GM18526 (cell line): ENCODE measurements around the gene NPLOC4.

Source experiments
- POLR2A ChIP-seq: IDR thresholded peaks from 3 replicates; pipeline ENCODE4 v1.6.1; 2011; ENCODE audit not compliant: insufficient read length; ENCODE audit errors: extremely low read depth

NPLOC4 gene

DNA sequence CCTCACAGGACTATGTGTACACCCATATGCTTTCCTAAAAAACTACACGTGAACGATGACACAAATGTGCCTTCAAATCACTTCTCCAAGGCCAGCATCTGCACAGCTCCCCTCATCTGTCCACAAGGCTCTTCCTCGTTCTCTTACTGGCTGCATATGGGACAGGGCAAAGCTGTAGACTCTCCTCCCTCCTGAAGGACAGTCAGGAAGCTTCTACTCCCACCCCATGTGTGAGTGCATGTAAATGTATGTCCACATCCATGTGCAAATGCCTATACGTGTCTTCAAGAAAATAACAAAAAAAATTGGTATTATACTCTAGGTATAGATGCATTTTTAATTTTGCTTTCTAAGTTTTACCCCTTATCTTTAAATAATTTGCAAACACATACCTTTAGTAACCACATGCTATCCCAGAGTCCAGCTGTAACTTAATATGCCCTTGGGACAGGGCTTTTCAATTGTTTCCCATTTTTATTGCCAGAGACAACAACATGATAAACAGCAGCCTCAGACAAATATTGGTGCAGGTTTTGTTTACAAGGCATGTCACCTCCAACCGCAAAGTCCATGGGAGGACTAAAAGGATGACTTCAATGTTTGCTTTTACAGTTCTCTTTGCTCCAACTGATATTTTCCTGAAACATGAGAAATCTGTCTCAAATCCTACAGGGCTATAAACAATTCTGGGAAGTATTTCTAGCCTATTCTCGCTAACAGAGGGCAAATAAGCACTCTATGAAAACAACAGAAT lies 53.1 kb downstream of the NPLOC4 start:
- no peak for TF ChIP-seq POLR2A

DNA sequence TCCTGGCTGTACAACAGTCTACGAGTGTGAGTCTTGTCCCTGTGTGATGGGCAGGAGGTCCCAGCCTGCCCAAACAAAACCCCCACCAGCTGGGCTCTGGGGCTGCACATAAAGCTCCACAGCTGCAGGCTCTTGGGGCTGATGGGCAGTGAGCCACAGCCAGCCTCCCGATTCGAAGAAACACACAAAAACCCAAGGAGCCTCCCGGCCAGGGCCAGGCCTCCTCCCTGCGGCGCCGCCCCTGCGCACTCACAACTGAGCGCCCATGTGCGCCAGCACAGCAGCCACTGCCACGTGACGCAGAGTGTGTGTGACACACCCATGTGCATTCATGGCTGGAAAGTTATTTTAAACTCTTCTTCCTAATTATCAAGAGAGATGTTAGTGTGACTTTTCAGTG lies 54.2 kb downstream of the NPLOC4 start:
- TF ChIP-seq POLR2A, result no peak

DNA sequence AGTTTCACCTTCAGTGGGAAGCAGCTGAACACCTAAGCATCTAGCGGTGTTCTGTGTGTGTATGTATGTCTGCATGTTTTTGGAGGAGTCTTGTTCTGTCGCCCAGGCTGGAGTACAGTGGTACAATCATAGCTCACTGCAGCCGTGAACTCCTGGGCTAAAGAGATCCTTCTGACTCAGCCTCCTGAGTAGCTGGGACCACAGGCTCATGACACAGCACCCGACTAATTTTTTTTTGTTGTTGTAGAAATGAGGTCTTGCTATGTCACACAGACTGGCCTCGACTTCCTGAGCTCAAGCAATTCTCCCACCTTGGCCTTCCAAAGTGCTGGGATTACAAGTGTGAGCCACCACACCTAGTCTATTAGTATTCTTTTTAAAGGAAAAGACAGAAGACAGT lies 54.6 kb downstream of the NPLOC4 start:
- TF ChIP-seq POLR2A, result no peak

DNA sequence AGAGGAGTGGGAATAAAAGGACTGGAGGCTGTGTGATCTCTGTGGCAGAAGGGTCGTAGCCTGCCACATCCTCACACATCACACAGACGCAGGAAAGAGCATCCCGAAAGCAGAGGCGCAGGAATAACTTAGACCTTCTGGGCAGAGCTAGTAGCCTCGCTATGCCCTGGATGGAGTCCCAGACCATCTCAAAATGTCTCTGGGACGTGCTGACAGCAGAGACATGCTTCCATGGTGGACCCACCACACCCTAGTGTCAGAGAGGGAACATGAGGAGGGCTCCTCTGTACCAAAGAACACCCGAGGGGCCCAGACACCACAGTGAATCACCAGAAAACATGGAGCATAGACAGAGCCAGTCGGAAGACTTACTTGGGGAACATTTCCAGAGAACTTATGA lies 55.2 kb downstream of the NPLOC4 start:
- TF ChIP-seq POLR2A, result no peak

DNA sequence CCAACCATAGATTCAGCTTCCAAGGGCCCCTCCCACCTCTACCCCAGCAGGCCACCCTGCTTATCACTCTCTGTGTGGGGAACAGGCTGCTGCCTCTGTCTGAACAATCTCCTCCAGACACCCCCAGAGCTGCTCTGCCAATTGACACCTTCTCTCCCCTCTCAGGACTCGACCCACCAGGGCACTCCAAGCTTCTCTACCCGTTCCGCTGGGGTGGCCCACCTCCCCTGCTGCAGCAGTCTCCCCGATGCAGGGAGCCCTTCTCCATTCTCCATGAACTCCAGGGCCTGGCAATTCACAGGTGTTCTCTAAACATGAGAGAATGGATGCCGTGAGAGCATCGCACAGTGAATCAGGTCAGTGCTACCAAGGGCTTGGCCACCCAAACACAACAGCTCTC lies 56.4 kb downstream of the NPLOC4 start:
- no peak for TF ChIP-seq POLR2A

DNA sequence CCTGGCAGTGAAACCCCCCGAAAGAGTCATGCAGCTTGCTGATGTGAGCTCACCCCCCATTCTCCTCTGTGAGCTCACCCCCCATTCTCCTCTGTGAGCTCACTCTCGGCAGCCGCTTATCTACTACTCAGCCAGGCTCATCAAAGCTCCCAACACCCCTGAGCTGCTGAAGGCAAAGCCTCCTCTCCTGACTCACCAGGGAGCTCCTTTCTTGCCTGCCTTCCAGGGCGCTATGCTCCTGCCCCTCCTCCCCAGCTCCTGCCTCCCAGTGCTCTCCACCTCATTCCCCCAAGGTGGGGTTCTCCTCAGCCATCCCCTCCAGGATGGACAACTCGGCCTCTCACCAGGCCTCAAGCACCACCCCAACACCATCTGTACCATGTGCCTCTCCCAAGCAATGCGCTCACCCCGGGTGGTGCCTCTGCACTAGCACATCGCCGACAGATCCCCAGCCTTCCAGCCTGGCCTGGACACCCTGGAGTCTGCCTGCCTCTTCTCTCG lies 57.0 kb downstream of the NPLOC4 start:
- no peak for TF ChIP-seq POLR2A

DNA sequence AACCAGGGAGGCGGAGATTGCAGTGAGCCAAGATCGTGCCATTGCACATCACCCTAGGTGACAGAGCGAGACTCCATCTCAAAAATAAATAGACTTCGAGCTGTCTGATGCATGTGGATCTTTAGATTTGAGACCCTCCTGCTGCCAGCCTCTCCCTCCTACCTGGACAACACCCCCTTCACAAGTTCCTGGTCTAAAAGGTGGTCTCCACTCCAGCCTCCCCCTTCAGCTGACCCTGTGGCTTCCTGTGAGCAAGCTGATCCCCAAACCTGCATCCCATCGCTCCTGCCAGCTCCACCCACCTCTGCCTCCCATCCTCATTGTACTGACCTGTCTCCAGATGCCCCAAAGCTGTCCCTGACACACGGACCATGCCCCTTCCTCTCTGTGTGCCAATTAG lies 57.6 kb downstream of the NPLOC4 start:
- no peak for TF ChIP-seq POLR2A

DNA sequence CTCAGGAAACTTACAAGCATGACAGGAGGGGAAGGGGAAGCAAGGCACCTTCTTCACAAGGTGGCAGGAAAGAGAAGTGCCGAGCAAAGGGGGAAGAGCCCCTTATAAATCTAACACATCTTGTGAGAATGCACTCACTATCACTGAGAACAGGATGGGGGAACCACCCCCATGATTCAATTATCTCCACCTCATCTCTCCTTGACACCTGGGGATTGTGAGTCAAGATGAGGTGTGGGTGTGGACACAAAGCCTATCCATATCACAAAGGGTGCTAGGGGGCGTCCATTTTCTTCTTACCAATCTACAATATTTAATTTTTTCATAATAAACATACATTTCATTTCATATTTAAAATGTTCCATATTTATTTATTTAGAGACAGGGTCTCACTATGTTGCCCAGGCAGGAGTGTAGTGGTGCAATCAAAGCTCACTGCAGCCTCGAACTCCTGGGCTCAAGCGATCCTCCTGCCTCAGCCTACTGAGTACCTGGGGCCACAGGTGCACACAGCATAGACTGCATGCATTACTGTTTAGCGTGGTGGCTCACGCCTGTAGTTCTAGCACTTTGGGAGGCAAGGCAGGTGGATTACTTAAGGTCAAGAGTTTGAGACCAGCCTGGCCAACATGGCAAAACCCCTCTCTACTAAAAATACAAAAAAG lies 58.2 kb downstream of the NPLOC4 start:
- no peak for TF ChIP-seq POLR2A

DNA sequence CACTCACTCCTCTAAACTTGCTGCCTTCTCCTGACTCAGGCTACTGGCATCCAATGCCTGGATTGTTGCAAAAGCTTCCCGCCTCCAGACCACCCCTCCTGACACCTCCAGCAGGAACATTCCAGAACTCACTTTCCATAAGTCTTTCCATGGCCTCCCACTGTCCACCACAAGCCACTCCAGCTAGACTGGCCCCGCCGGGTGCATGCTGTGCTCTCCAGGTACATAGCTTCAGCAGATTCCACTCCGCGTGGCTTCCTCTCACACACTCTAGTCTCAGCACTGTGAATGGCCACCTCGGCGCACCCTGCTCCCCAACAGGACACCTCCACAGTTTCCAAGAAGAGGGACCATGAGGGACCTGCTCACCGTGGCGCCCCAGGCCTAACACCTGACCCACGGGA lies 58.9 kb downstream of the NPLOC4 start:
- TF ChIP-seq POLR2A, result no peak

DNA sequence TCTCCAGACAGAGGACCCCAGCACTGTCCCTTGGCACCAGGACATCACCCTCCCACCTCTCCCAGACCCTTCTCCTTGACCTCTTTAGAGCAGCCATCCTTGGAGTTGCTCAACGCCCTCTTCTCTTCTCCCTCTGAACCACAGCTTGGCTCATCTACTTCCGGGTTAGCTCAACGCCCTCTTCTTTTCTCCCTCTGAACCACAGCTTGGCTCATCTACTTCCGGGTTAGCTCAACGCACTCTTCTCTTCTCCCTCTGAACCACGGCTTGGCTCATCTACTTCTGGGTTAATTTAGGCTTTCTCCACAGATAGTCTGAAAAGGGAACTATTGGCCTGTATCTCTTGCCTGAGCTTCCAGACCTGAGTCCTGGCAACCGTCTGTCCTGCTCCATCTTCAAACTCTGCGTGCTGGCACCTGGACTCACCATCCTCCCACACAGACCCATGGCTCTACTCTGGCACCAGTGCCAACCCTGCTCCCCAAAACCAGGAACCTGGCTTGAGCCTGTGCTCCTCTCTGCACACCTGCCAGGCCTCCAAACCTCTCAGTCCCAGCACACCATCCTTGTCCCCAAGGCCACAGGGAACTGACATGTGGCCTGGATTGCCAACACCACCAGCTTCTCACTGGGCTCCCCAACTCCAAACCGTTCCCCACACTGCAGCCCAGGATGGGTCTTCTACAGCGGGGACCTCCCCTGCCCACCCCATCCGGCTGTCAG lies 59.5 kb downstream of the NPLOC4 start:
- TF ChIP-seq POLR2A, result no peak

DNA sequence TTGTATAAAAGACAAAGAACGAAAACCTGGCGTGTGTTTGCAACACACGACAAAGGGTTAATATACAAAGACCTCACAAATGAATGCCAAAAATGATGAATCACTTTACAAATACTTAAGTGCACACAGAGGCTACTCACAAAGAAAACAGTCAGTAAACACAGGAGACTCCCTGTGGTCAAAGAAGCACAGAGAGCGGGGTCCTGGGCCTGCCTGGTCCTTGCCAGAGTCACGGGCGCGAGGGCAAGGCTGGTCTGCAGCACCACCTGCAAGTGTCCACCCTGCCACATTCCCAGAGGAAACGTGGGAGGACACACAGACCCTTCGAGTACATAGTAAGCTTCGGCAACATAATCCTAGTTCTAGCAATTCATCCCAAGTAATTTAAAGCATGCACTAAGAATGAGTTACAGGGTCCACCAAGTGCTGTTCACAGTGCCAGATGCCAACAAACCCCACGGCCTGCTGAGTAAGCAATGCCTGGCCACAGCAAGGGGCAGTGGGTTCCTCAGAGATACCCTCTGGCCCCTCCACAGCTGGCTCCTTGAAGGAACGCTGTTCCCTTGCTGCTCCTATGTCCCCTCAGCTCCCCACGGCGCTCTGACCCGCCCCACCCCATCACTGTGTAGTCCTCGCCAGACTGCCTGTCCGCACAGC lies 60.2 kb downstream of the NPLOC4 start:
- TF ChIP-seq POLR2A, result no peak

DNA sequence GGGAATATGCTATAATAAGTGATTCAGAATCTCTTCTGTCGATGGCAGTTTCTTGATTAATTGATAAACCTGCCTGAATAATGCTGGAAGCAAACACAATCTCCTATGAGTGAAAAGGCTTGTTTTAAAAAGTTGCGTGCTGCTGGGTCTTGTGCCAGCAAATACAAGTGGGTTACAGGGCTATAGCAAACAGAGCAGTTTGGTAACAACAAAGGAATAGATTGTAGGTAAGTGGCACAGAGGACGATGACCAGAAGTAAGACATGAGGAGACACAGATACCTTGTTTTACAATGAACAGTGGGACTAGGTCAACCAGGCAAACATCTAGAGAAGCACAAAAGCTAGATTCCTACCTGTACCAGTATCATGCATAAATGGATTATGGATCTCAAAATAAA lies 61.1 kb downstream of the NPLOC4 start:
- TF ChIP-seq POLR2A, result no peak

DNA sequence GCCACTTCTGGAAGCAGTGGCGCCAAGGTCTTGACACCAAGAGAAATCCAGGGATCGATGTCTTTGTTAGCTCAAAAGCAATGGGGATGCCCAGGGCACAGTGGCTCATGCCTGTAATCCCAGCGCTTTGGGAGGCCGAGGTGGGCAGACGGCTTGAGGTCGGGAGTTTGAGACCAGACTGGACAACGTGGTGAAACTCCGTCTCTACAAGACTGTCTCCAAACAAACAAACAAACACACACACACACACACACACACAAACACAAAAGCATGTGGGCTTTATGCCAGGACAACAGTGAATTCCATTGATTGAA lies 62.3 kb downstream of the NPLOC4 start:
- TF ChIP-seq POLR2A, result no peak

DNA sequence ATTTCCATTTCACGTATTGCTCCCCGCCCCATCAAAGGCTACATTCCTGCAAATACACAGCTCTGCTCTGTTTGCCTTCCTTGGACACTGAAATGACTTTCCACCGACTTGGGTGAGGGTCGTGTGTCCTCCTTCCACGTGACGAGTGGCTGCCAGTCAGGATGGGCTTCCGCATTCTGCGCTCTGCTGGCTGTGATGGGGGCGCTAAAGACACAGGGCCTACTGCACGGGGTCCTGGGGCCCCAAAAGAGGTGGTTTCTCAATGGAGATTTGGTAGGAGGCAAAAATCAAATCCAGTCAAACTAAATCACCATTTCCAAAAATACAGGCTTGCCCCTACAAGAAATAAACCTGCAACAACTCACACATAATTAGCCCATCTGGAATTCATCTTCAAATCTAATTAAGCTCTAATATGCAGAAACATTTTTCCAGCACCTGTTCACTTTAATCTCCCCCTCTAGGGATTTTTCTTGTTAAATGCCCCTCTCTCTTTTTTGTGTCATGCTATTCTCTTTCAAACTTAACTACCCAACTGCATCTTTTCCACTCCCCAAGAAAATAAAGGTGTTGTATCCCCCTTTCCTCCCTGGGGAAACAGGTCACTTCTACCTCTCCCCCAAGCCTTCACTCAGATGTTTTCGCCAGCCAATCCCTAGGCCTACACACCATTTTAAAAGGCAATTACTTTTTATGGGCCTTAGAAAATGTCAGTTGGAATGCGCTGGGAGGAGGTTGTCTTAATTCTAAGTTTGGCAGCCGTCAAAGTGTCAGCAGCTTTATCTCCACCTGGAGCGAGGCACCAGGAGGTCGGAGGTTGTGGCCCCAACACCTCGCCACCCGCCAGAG lies 62.9 kb downstream of the NPLOC4 start:
- no peak for TF ChIP-seq POLR2A
